Measurements from ENCODE around the gene PIK3R1.

The PIK3R1 gene

DNA sequence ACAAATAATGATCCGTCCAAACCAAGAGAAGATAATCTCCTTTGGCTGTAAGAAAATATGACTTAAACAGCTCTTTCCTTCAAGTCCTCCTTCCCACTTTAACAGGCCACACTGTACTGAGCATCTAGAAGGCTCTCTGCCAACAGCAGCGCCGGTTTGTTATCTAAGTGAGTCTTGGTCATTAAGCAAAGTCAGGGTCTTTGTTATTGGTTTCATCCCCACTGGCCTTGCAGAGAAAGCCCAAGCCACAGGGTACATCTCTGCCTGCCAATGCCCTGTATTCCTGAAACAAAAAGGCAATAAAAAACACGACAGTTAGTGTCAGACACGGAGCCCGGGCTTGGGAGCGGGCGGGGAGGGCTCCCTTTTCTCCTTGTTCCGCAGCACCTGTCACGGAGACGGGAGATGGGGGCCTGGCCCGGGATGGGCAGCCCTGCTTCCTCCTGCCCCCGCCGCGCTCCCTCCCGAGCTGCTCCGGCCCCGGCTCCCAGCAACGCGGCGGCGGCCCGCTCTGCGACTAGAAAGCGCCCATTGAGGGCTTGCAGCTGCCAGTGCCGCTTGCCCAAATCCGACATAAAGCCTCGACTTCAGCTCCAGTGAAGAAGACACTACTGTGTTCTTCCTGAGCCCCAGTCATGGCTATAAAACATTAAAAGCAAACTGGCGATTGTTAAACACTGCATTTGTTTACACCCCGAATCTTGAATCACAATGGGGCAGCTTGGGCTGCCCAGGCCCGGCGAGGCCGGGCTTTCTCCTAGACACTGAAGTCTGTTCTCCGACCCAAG lies 28.1 kb upstream of the PIK3R1 start:
- no peak for DNase-seq (ENCODE audit: low spot score)

DNA sequence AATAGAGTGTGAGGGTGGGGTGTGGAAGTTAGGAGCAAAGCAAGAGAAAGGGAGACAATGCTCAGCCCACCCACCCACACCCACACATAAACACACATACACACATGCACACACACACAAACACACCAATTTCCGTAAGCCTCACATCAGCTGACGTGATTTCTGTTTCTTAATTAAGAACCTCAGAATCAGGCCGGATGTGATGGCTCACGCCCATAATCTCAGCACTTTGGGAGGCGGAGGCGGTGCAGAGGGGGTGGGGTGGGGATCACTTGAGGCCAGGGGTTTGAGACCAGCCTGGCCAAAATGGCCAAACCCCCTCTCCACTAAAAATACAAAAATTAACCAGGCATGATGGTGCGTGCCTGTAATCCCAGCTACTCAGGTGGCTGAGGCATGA lies 26.4 kb upstream of the PIK3R1 start:
- no peak for DNase-seq (ENCODE audit: low spot score)
- no peak for TF ChIP-seq CTCF (IDR thresholded peaks at IDR 0.05; ENCODE audit: extremely low read depth, missing control alignments)

More for the DNA sequence above, 28.1 kb upstream of the PIK3R1 start:
- no peak for TF ChIP-seq CTCF (IDR thresholded peaks at IDR 0.05; ENCODE audit: extremely low read depth, missing control alignments)

GRCh38 chr5:68189613-68190012 lies 25.9 kb upstream of the PIK3R1 start:
- TF ChIP-seq CTCF (IDR thresholded peaks at IDR 0.05; ENCODE audit: extremely low read depth, missing control alignments) = no peak
- no peak for DNase-seq (ENCODE audit: low spot score)

- no peak for TF ChIP-seq CTCF (IDR thresholded peaks at IDR 0.05; ENCODE audit: extremely low read depth, missing control alignments)
- no peak for DNase-seq (ENCODE audit: low spot score)
Observed at GRCh38 chr5:68190619-68191018, 24.9 kb upstream of the PIK3R1 start.

- no peak for DNase-seq (ENCODE audit: low spot score)
- no peak for TF ChIP-seq CTCF (IDR thresholded peaks at IDR 0.05; ENCODE audit: extremely low read depth, missing control alignments)
Observed at GRCh38 chr5:68191083-68191791, 24.3 kb upstream of the PIK3R1 start.

GRCh38 chr5:68192679-68193060 lies 22.9 kb upstream of the PIK3R1 start:
- TF ChIP-seq CTCF (IDR thresholded peaks at IDR 0.05; ENCODE audit: extremely low read depth, missing control alignments) = no peak
- no peak for DNase-seq (ENCODE audit: low spot score)

GRCh38 chr5:68193481-68194036 lies 22.0 kb upstream of the PIK3R1 start:
- no peak for DNase-seq (ENCODE audit: low spot score)
- no peak for TF ChIP-seq CTCF (IDR thresholded peaks at IDR 0.05; ENCODE audit: extremely low read depth, missing control alignments)

Measured in GM20000 (cell line).